NOMO-1 treated with DMSO at 0.1 percent for 48 hours (cell line): Measurements from ENCODE around the gene HLA-G.

Experiments
- DNase-seq: peaks from one replicate; lab custom pipeline; 2025; ENCODE audit not compliant: unreplicated experiment; lab: John Stamatoyannopoulos, UW

The HLA-G gene

GRCh38 chr6:29816030-29816429 is 11.6 kb upstream of the HLA-G start:
- DNase-seq: no peak

GRCh38 chr6:29818892-29819291 is 8.7 kb upstream of the HLA-G start:
- no peak for DNase-seq

GRCh38 chr6:29824144-29824543 is 3.5 kb upstream of the HLA-G start:
- DNase-seq: no peak

GRCh38 chr6:29825848-29826247 is 1.8 kb upstream of the HLA-G start:
- DNase-seq: no peak

GRCh38 chr6:29826271-29826670 is 1.4 kb upstream of the HLA-G start:
- DNase-seq: no peak

GRCh38 chr6:29828471-29828797 is 809 bp downstream of the HLA-G start:
- DNase-seq: no peak

GRCh38 chr6:29829766-29830165 is 2.1 kb downstream of the HLA-G start:
- no peak for DNase-seq

GRCh38 chr6:29830409-29830808 is 2.8 kb downstream of the HLA-G start:
- DNase-seq: no peak

- no peak for DNase-seq
These were observed 4.2 kb downstream of the HLA-G start for GRCh38 chr6:29831776-29832175.

- no peak for DNase-seq
These were observed 7.2 kb downstream of the HLA-G start for GRCh38 chr6:29834564-29835436.

- DNase-seq: no peak
These were observed 12.3 kb downstream of the HLA-G start for GRCh38 chr6:29839917-29840316.

GRCh38 chr6:29841030-29841429 is 13.4 kb downstream of the HLA-G start:
- no peak for DNase-seq

GRCh38 chr6:29845405-29846006 is 17.9 kb downstream of the HLA-G start:
- no peak for DNase-seq

GRCh38 chr6:29847871-29848630 is 20.4 kb downstream of the HLA-G start:
- DNase-seq: peak; percentile 43

- DNase-seq: no peak
These were observed 22.5 kb downstream of the HLA-G start for GRCh38 chr6:29850011-29850553.

- no peak for DNase-seq
These were observed 23.6 kb downstream of the HLA-G start for GRCh38 chr6:29851190-29851589.

- DNase-seq: no peak
These were observed 25.6 kb downstream of the HLA-G start for GRCh38 chr6:29853245-29853644.

GRCh38 chr6:29858006-29858405 is 30.4 kb downstream of the HLA-G start:
- no peak for DNase-seq

GRCh38 chr6:29861521-29862255 is 34.1 kb downstream of the HLA-G start:
- no peak for DNase-seq

GRCh38 chr6:29864037-29864810 is 36.6 kb downstream of the HLA-G start:
- DNase-seq: no peak
